WI38 (cell line): Measurements from ENCODE around the gene RAB3IP.

Experiments used
- H3K4me3 ChIP-seq: 2 replicates; pipeline ENCODE4 v1.5.1; 2011; ENCODE audit warnings: low read depth, mild to moderate bottlenecking, control low read depth, low read length
- CTCF ChIP-seq: IDR thresholded peaks from 2 replicates; pipeline ENCODE4 v1.5.1; 2012; ENCODE audit warnings: low read depth, mild to moderate bottlenecking, control low read depth, low read length

Gene RAB3IP

GRCh38 chr12:69835081-69835480 is 96.4 kb downstream of the RAB3IP start:
- TF ChIP-seq CTCF = no peak

GRCh38 chr12:69836015-69836414 is 97.4 kb downstream of the RAB3IP start:
- no peak overlapping the region for H3K4me3 ChIP-seq
- TF ChIP-seq CTCF = no peak

More at GRCh38 chr12:69835081-69835480, 96.4 kb downstream of the RAB3IP start:
- H3K4me3 ChIP-seq = no peak overlapping the region

GRCh38 chr12:69837191-69837590 is 98.5 kb downstream of the RAB3IP start:
- TF ChIP-seq CTCF = no peak
- H3K4me3 ChIP-seq = no peak overlapping the region

GRCh38 chr12:69837657-69838415 is 99.2 kb downstream of the RAB3IP start:
- H3K4me3 ChIP-seq = no peak overlapping the region
- TF ChIP-seq CTCF = no peak

- TF ChIP-seq CTCF = no peak
These were observed 102.1 kb downstream of the RAB3IP start for GRCh38 chr12:69840727-69841126.

GRCh38 chr12:69843608-69844007 is 104.9 kb downstream of the RAB3IP start:
- TF ChIP-seq CTCF = no peak
- H3K4me3 ChIP-seq = no peak overlapping the region

More at GRCh38 chr12:69840727-69841126, 102.1 kb downstream of the RAB3IP start:
- no peak overlapping the region for H3K4me3 ChIP-seq

- H3K4me3 ChIP-seq = no peak overlapping the region
- TF ChIP-seq CTCF = no peak
These were observed 105.8 kb downstream of the RAB3IP start for GRCh38 chr12:69844416-69844815.
